Erythroblast (primary cell): Measurements from ENCODE around the gene IL22RA2.

Experiments used
- GATA1 ChIP-seq: IDR thresholded peaks from 2 replicates; pipeline ENCODE4 v1.6.1; 2011; ENCODE audit warnings: low read depth, mild to moderate bottlenecking, control low read depth, low read length, moderate library complexity
- POLR2A ChIP-seq: IDR thresholded peaks from 2 replicates; pipeline ENCODE4 v1.6.1; 2011; ENCODE audit warnings: mild to moderate bottlenecking, low read length

GRCh38 chr6:137136065-137136464, 37.4 kb downstream of the IL22RA2 start:
- TF ChIP-seq POLR2A (no peak), GATA1 (no peak)
